22Rv1 (cell line): ENCODE results near the gene RAB4B.

ENCODE experiments used
- CTCF ChIP-seq: fragments of 450-650 bp; IDR thresholded peaks from 2 replicates; pipeline ENCODE4 v1.5.1; 2017; ENCODE audit warnings: mild to moderate bottlenecking
- ZFX ChIP-seq: fragments of 450-650 bp; IDR thresholded peaks from 2 replicates; pipeline ENCODE4 v1.6.1; 2017; ENCODE audit warnings: antibody characterized with exemption, borderline replicate concordance

DNA sequence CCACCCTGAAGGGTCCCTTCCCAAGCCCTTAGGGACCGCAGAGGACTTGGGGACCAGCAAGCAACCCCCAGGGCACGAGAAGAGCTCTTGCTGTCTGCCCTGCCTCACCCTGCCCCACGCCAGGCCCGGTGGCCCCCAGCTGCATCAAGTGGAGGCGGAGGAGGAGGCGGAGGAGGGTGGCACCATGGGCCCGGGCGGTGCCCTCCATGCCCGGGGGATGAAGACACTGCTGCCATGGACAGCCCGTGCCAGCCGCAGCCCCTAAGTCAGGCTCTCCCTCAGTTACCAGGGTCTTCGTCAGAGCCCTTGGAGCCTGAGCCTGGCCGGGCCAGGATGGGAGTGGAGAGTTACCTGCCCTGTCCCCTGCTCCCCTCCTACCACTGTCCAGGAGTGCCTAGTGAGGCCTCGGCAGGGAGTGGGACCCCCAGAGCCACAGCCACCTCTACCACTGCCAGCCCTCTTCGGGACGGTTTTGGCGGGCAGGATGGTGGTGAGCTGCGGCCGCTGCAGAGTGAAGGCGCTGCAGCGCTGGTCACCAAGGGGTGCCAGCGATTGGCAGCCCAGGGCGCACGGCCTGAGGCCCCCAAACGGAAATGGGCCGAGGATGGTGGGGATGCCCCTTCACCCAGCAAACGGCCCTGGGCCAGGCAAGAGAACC, 22.4 kb downstream of the RAB4B start:
- TF ChIP-seq CTCF, result no peak
- no peak for TF ChIP-seq ZFX
